A549 treated with ZK216348 at 1 μM for 4 hours (cell line): Measurements from ENCODE around the gene AKAP10. TPM values are rescaled to one million over a fixed set of nuclear protein-coding genes. Genes with fewer than 3 reads are reported as not detected.

Experiments used
- total RNA-seq: library from RNA; stranded (reverse); fragments of 200-300 nt; extraction: Qiagen RNA extraction; gene quantifications from 5 replicates; pipeline ENCODE4 v1.2.3, GENCODE V29; 2022; ENCODE audit warnings: low read depth

Gene AKAP10
- 17.4 to 25.9 TPM (median 22.2 TPM) in 5 replicates for total RNA-seq

GRCh38 chr17:19977293-19978208 is at the start of gene AKAP10:
Gene AKAP10 (minus strand): TSS chr17:19977828. CDS start chr17:19977679, 149 bp downstream.

GRCh38 chr17:20009302-20010098 is 31.9 kb upstream of the AKAP10 start, which contains the start of gene SPECC1:
Gene SPECC1 (plus strand): TSS chr17:20009359. CDS start chr17:20096652, 87,293 bp downstream.

GRCh38 chr17:19867329-19868078 is 110.1 kb downstream of the AKAP10 start, which contains the start of gene ULK2:
Gene ULK2 (minus strand): TSS chr17:19867936. CDS start chr17:19867417, 519 bp downstream.

Other genes with a start within 250 kb of the AKAP10 start
- gene ALDH3A1, start 229.5 kb downstream of the AKAP10 start, total RNA-seq = 787 to 1,153 TPM (median 809 TPM) in 5 replicates
- gene ULK2, start 109.9 kb downstream of the AKAP10 start, total RNA-seq = 9.6 to 18.1 TPM (median 14.9 TPM) in 5 replicates
- 44.6 to 54.1 TPM (median 47.5 TPM) in 5 replicates for gene SPECC1, start 31.5 kb upstream of the AKAP10 start, total RNA-seq